Activated naive CD8-positive, alpha-beta T cell treated with anti-CD3 and anti-CD28 coated beads, Interleukin-2, amount 50 U/mL, for 24 hours (primary cell): Measurements from ENCODE around the gene SYNM.

Source experiments
- ATAC-seq: fragments of 150-1000 bp; cut with Tn5 transposase; one replicate; pipeline ENCODE4 v1.10.0; 2021
- DNase-seq: peaks from one replicate; pipeline ENCODE4 v3.0.0; 2021
- H3K27ac Mint-ChIP-seq: one replicate; pipeline ENCODE4 v1.8.0; 2021; ENCODE audit warnings: mild to moderate bottlenecking, mixed read lengths
- H3K27me3 Mint-ChIP-seq: one replicate; pipeline ENCODE4 v1.8.0; 2021; ENCODE audit warnings: mixed read lengths
- H3K36me3 Mint-ChIP-seq: one replicate; pipeline ENCODE4 v1.8.0; 2021; ENCODE audit warnings: low read depth, mixed read lengths
- H3K4me1 Mint-ChIP-seq: one replicate; pipeline ENCODE4 v1.8.0; 2021; ENCODE audit warnings: mixed read lengths
- H3K4me3 Mint-ChIP-seq: one replicate; pipeline ENCODE4 v1.8.0; 2021; ENCODE audit warnings: mild to moderate bottlenecking, moderate library complexity, mixed read lengths
- H3K9me3 Mint-ChIP-seq: one replicate; pipeline ENCODE4 v1.8.0; 2021; ENCODE audit warnings: mixed read lengths

The SYNM gene

GRCh38 chr15:99095626-99096025 lies 9.3 kb upstream of the SYNM start:
- Mint-ChIP-seq H3K4me3 (no peak overlapping the region), H3K9me3 (no peaks in the 10 kb centered on the region), H3K4me1 (peaks cover 2% of the 10 kb centered on the region), H3K27me3 (peaks cover 15% of the 10 kb centered on the region), H3K27ac (no peak overlapping the region), H3K36me3 (no peaks in the 10 kb centered on the region)
- ATAC-seq (no peak), DNase-seq (no peak)

- H3K4me3 Mint-ChIP-seq = no peak overlapping the region
- no peak overlapping the region for H3K27ac Mint-ChIP-seq
- H3K4me1 Mint-ChIP-seq = peaks cover 3% of the 10 kb centered on the region
- H3K9me3 Mint-ChIP-seq = no peaks in the 10 kb centered on the region
- DNase-seq (no peak), ATAC-seq (no peak)
- H3K36me3 Mint-ChIP-seq = no peaks in the 10 kb centered on the region
- H3K27me3 Mint-ChIP-seq = peaks cover 19% of the 10 kb centered on the region
Measured at GRCh38 chr15:99096173-99096893, 8.5 kb upstream of the SYNM start.

- Mint-ChIP-seq H3K27ac (no peak overlapping the region), H3K9me3 (no peaks in the 10 kb centered on the region), H3K27me3 (peaks cover 24% of the 10 kb centered on the region), H3K36me3 (no peaks in the 10 kb centered on the region), H3K4me1 (peaks cover 3% of the 10 kb centered on the region), H3K4me3 (no peak overlapping the region)
- DNase-seq = no peak
- no peak for ATAC-seq
Measured at GRCh38 chr15:99096894-99097426, 7.9 kb upstream of the SYNM start.

GRCh38 chr15:99097441-99098410 lies 7.2 kb upstream of the SYNM start:
- no peak overlapping the region for H3K4me3 Mint-ChIP-seq
- H3K4me1 Mint-ChIP-seq = peaks cover 3% of the 10 kb centered on the region
- H3K36me3 Mint-ChIP-seq = no peaks in the 10 kb centered on the region
- peaks cover 30% of the 10 kb centered on the region for H3K27me3 Mint-ChIP-seq
- H3K9me3 Mint-ChIP-seq = no peaks in the 10 kb centered on the region
- ATAC-seq (no peak), DNase-seq (no peak)
- no peak overlapping the region for H3K27ac Mint-ChIP-seq

GRCh38 chr15:99098426-99098825 lies 6.5 kb upstream of the SYNM start:
- Mint-ChIP-seq H3K4me1 (peaks cover 3% of the 10 kb centered on the region), H3K36me3 (no peaks in the 10 kb centered on the region), H3K9me3 (no peaks in the 10 kb centered on the region), H3K4me3 (no peak overlapping the region), H3K27me3 (peaks cover 36% of the 10 kb centered on the region), H3K27ac (no peak overlapping the region)
- ATAC-seq (no peak), DNase-seq (no peak)

- DNase-seq (no peak), ATAC-seq (no peak)
- H3K27me3 Mint-ChIP-seq = peaks cover 41% of the 10 kb centered on the region
- H3K27ac Mint-ChIP-seq = no peak overlapping the region
- H3K4me1 Mint-ChIP-seq = peaks cover 3% of the 10 kb centered on the region
- no peaks in the 10 kb centered on the region for H3K36me3 Mint-ChIP-seq
- H3K9me3 Mint-ChIP-seq = no peaks in the 10 kb centered on the region
- H3K4me3 Mint-ChIP-seq = no peak overlapping the region
Measured at GRCh38 chr15:99098991-99099390, 5.9 kb upstream of the SYNM start.

- Mint-ChIP-seq H3K4me1 (peaks cover 3% of the 10 kb centered on the region), H3K9me3 (no peaks in the 10 kb centered on the region), H3K36me3 (no peaks in the 10 kb centered on the region), H3K27me3 (peaks cover 43% of the 10 kb centered on the region), H3K27ac (no peak overlapping the region), H3K4me3 (no peak overlapping the region)
- DNase-seq = no peak
- ATAC-seq = no peak
Measured at GRCh38 chr15:99099661-99100060, 5.2 kb upstream of the SYNM start.

- H3K9me3 Mint-ChIP-seq = no peaks in the 10 kb centered on the region
- no peak overlapping the region for H3K4me3 Mint-ChIP-seq
- ATAC-seq (peak; percentile 29), DNase-seq (peak; percentile 69)
- H3K36me3 Mint-ChIP-seq = no peaks in the 10 kb centered on the region
- peaks cover 3% of the 10 kb centered on the region for H3K4me1 Mint-ChIP-seq
- no peak overlapping the region for H3K27ac Mint-ChIP-seq
- peaks cover 43% of the 10 kb centered on the region for H3K27me3 Mint-ChIP-seq
Measured at GRCh38 chr15:99100245-99101173, 4.4 kb upstream of the SYNM start.

GRCh38 chr15:99101501-99101900 lies 3.4 kb upstream of the SYNM start:
- ATAC-seq (no peak), DNase-seq (no peak)
- Mint-ChIP-seq H3K36me3 (no peaks in the 10 kb centered on the region), H3K9me3 (no peaks in the 10 kb centered on the region), H3K27ac (no peak overlapping the region), H3K4me3 (no peak overlapping the region), H3K27me3 (peaks cover 47% of the 10 kb centered on the region), H3K4me1 (peaks cover 5% of the 10 kb centered on the region)

GRCh38 chr15:99102332-99103235 lies 2.3 kb upstream of the SYNM start:
- Mint-ChIP-seq H3K4me3 (no peak overlapping the region), H3K27ac (no peak overlapping the region), H3K27me3 (peaks cover 53% of the 10 kb centered on the region), H3K9me3 (no peaks in the 10 kb centered on the region), H3K4me1 (peaks cover 5% of the 10 kb centered on the region), H3K36me3 (no peaks in the 10 kb centered on the region)
- DNase-seq (no peak), ATAC-seq (no peak)

GRCh38 chr15:99103279-99103678 lies 1.6 kb upstream of the SYNM start:
- H3K9me3 Mint-ChIP-seq = no peaks in the 10 kb centered on the region
- no peak overlapping the region for H3K4me3 Mint-ChIP-seq
- no peak for ATAC-seq
- no peak overlapping the region for H3K27ac Mint-ChIP-seq
- H3K36me3 Mint-ChIP-seq = no peaks in the 10 kb centered on the region
- no peak for DNase-seq
- peaks cover 55% of the 10 kb centered on the region for H3K27me3 Mint-ChIP-seq
- H3K4me1 Mint-ChIP-seq = peaks cover 7% of the 10 kb centered on the region

GRCh38 chr15:99105514-99106341 lies 848 bp downstream of the SYNM start:
- H3K27me3 Mint-ChIP-seq = peaks cover 45% of the 10 kb centered on the region
- H3K36me3 Mint-ChIP-seq = no peaks in the 10 kb centered on the region
- ATAC-seq = peak; percentile 60
- no peaks in the 10 kb centered on the region for H3K9me3 Mint-ChIP-seq
- no peak overlapping the region for H3K27ac Mint-ChIP-seq
- peak; percentile 23 for DNase-seq
- H3K4me3 Mint-ChIP-seq = peak overlapping the region; percentile 25
- H3K4me1 Mint-ChIP-seq = peaks cover 4% of the 10 kb centered on the region
